AG10803 (cell line): ENCODE data around the gene TNXB.
"Not testable (repeated sequence)": the region's sequence is repeated elsewhere in the genome, so short reads cannot be mapped to it uniquely, and the experiment has no call there.

Source experiments
- DNase-seq: peaks from one replicate; pipeline ENCODE4 v3.0.0; 2010; ENCODE audit warnings: low read depth
- H3K4me3 ChIP-seq: 2 replicates; pipeline ENCODE4 v1.5.1; 2011; ENCODE audit warnings: mild to moderate bottlenecking, low read length, control low read depth
- TF ChIP-seq, protein P1 (sequence below): conservative IDR thresholded peaks from 2 replicates; pipeline ENCODE4 v1.5.1; 2011; ENCODE audit warnings: mild to moderate bottlenecking, low read length, control low read depth, inconsistent platforms

The TNXB gene

DNA sequence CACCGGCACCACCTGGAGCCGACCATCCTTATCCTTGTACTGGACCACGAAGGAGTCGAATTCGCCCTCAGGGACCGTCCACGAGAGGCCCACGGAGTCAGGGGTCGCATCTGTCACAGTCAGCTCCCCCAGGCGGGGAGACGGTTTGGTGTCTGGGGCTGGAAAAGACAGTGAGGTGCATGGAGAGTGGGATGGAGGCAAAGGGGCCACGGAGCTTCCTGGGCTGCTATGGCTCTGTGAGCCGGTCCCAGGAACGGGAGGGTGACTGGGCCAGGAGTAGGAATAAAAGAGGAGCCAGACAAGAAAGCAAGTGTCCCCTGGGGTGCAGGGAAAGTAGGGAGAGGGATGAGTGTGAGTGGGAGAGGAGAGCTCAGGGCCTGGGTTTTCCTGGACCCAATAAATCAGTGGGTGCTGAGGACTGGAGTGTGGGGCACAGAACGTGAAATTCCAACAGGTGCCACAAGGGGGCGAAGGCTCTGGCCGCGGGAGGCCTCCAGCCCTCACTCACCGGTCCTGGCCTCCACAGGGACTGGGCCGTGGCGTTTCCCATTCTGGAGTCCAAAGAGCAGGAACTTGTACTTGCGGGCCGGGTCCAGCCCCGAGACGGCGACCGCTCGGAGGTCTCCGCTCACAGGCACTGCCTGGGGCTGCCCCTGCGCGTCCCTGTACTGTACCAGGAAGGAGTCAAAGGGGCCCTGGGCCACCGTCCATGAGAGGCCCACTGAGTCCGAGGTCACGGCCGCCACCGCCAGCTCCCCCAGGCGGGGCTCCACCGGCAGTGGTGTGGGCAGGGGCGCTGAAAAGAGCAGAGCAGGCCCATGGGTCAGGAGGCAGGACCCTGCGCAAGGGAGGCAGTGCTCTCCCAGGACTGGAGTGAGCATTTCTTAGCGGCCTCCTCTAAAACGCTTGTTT is 61.0 kb downstream of the TNXB start:
- peak; percentile 47 for DNase-seq
- TF ChIP-seq, protein P1, sequence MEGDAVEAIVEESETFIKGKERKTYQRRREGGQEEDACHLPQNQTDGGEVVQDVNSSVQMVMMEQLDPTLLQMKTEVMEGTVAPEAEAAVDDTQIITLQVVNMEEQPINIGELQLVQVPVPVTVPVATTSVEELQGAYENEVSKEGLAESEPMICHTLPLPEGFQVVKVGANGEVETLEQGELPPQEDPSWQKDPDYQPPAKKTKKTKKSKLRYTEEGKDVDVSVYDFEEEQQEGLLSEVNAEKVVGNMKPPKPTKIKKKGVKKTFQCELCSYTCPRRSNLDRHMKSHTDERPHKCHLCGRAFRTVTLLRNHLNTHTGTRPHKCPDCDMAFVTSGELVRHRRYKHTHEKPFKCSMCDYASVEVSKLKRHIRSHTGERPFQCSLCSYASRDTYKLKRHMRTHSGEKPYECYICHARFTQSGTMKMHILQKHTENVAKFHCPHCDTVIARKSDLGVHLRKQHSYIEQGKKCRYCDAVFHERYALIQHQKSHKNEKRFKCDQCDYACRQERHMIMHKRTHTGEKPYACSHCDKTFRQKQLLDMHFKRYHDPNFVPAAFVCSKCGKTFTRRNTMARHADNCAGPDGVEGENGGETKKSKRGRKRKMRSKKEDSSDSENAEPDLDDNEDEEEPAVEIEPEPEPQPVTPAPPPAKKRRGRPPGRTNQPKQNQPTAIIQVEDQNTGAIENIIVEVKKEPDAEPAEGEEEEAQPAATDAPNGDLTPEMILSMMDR = peak; percentile 77
- no peak overlapping the region for H3K4me3 ChIP-seq

DNA sequence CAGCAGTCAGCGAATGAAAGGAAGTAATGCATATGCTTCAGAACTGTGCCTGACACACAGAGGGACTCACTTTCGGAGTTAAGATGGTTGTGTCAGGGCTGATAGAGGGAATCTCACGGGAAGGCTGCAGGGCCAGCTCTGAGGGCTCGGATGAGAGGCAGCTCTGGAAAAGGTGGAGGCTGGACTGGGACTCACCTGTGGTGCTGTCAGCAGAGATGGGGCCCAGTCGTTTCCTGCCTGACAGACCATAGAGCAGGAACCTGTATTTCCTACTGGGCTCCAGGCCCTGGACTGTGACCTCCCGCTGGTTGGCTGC is 61.6 kb downstream of the TNXB start:
- no peak overlapping the region for H3K4me3 ChIP-seq
- DNase-seq = no peak
- TF ChIP-seq, protein P1 = no peak

GRCh38 chr6:32047084-32047478 is 62.1 kb downstream of the TNXB start:
- no peak for DNase-seq
- TF ChIP-seq, protein P1 = no peak
- no peak overlapping the region for H3K4me3 ChIP-seq

GRCh38 chr6:32046450-32047083 is 62.6 kb downstream of the TNXB start:
- peak; percentile 11 for DNase-seq
- TF ChIP-seq, protein P1 = peak; percentile 13; the same call in 1 of the 2 replicates
- no peak overlapping the region for H3K4me3 ChIP-seq

DNA sequence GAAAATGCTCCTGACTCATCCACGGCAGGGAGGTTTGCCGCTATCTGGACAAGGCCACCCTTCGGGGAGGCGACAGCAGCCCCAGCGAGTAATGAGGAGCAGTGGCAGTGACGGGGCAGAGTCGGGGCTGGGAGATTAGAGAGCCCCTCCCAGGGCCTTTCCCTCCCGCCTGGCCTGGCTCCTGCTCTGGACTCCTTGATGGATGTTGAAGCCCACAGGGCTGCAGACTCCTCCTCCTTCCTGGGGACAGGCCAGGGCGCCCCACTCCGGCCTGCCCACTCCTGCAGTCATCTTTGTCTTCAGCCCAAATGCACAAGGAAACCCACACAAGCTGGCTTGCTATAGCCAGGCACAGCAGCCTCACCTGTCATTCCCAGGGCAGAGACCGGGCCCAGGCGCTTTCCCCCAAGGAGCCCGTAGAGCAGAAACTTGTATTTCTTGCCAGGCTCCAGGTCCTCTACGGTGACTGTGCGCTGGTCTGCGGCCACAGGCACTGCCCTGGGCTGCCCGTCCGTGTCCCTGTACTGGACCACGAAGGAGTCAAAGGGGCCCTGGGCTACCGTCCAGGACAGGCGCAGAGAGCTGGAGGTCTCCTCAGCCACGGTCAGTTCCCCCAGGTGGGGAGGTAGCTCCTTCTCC is 63.2 kb downstream of the TNXB start:
- DNase-seq = no peak
- TF ChIP-seq, protein P1 = no peak
- no peak overlapping the region for H3K4me3 ChIP-seq

GRCh38 chr6:32044916-32045315 is 64.2 kb downstream of the TNXB start:
- not testable (repeated sequence) for H3K4me3 ChIP-seq, DNase-seq

GRCh38 chr6:32043589-32044380 is 65.4 kb downstream of the TNXB start:
- H3K4me3 ChIP-seq, DNase-seq: not testable (repeated sequence)

GRCh38 chr6:32042276-32042675 is 66.9 kb downstream of the TNXB start:
- DNase-seq, H3K4me3 ChIP-seq: not testable (repeated sequence)

DNA sequence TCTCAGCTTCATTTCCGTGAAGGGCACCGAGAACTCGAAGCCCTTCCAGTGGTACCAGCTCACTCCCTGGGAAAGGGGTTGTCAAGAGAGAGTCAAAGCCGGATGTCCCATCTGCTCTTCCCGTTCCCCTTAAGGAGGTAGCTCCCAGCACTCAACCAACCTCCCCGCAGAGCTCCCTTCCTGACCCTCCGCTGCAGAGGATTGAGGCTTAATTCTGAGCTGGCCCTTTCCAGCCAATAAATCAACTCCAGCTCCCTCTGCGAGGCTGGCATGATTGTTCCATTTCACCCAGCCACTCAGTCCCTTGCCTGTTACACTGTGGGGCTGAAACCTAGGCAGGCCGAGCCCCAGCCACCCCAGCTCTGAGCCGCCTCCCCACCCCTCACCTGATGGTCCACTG is 67.8 kb downstream of the TNXB start:
- not testable (repeated sequence) for DNase-seq, H3K4me3 ChIP-seq

DNA sequence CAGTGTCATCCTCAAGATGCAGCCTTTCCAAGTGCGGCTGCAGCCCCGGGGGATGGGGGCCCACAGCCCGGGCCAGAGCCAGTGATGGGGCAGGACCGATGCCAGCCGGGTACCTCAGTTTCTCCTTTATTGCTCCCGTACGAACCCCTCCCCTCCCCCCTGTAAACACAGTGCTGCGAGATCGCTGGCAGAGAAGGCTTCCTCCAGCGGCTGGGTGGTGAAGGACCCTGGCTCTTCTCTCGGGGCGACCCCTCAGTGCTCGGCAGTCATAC is 68.2 kb downstream of the TNXB start:
- not testable (repeated sequence) for DNase-seq, H3K4me3 ChIP-seq

GRCh38 chr6:32040299-32041049 is 68.7 kb downstream of the TNXB start:
- H3K4me3 ChIP-seq, DNase-seq: not testable (repeated sequence)
